HEK293T (cell line): Measurements from ENCODE around the gene USP15.

Experiments
- BHLHE40 ChIP-seq: fragments of 450-650 bp; IDR thresholded peaks from 2 replicates; pipeline ENCODE4 v1.6.1; 2016; ENCODE audit warnings: mild to moderate bottlenecking, moderate library complexity, borderline replicate concordance
- FOXA1 ChIP-seq: fragments of 450-650 bp; IDR thresholded peaks from 2 replicates; pipeline ENCODE4 v1.6.1; 2016; ENCODE audit warnings: mild to moderate bottlenecking
- FOXK2 ChIP-seq: fragments of 450-650 bp; IDR thresholded peaks from 2 replicates; pipeline ENCODE4 v1.6.1; 2016; ENCODE audit warnings: mild to moderate bottlenecking
- HDGF ChIP-seq: fragments of 450-650 bp; IDR thresholded peaks from 2 replicates; pipeline ENCODE4 v1.6.1; 2017; ENCODE audit warnings: antibody characterized with exemption, borderline replicate concordance
- LEF1 ChIP-seq: fragments of 450-650 bp; IDR thresholded peaks from 2 replicates; pipeline ENCODE4 v1.6.1; 2017; ENCODE audit warnings: mild to moderate bottlenecking, borderline replicate concordance
- NFRKB ChIP-seq: fragments of 450-650 bp; IDR thresholded peaks from 2 replicates; pipeline ENCODE4 v1.6.1; 2016; ENCODE audit warnings: mild to moderate bottlenecking, moderate library complexity
- PKNOX1 ChIP-seq: fragments of 450-650 bp; IDR thresholded peaks from 2 replicates; pipeline ENCODE4 v1.6.1; 2016
- SP1 ChIP-seq: fragments of 450-650 bp; IDR thresholded peaks from 2 replicates; pipeline ENCODE4 v1.6.1; 2017
- SUZ12 ChIP-seq: fragments of 450-650 bp; IDR thresholded peaks from 2 replicates; pipeline ENCODE4 v1.6.1; 2016; ENCODE audit warnings: mild to moderate bottlenecking
- TARDBP ChIP-seq: fragments of 450-650 bp; IDR thresholded peaks from 2 replicates; pipeline ENCODE4 v1.6.1; 2016

- TF ChIP-seq HDGF = no peak
- no peak for TF ChIP-seq SP1
- no peak for TF ChIP-seq TARDBP
- no peak for TF ChIP-seq PKNOX1
- no peak for TF ChIP-seq FOXA1
- TF ChIP-seq BHLHE40 = no peak
- no peak for TF ChIP-seq FOXK2
- TF ChIP-seq SUZ12 = no peak
- no peak for TF ChIP-seq LEF1
- TF ChIP-seq NFRKB = no peak
Observed at GRCh38 chr12:62306569-62307530, 46.6 kb downstream of the USP15 start.
